T-helper 9 cell (primary cell): ENCODE results near the gene MOB4.

Experiments used
- DNase-seq: peaks from one replicate; pipeline ENCODE4 v3.0.0-alpha.2; 2020

MOB4 gene

GRCh38 chr2:197596766-197597165, 80.9 kb downstream of the MOB4 start:
- no peak for DNase-seq

- DNase-seq: no peak
These were observed 81.3 kb downstream of the MOB4 start for GRCh38 chr2:197597166-197597565.

- no peak for DNase-seq
These were observed 82.6 kb downstream of the MOB4 start for GRCh38 chr2:197598450-197598849.

GRCh38 chr2:197599285-197599965, 83.6 kb downstream of the MOB4 start:
- no peak for DNase-seq

GRCh38 chr2:197600306-197600705, 84.4 kb downstream of the MOB4 start:
- DNase-seq: no peak

GRCh38 chr2:197601726-197602125, 85.9 kb downstream of the MOB4 start:
- no peak for DNase-seq
